ENCODE results near the gene ITPKC. TPM values are rescaled to one million over a fixed set of nuclear protein-coding genes. Genes with fewer than 3 reads are reported as not detected.

Gene ITPKC
- total and polyA plus RNA-seq, 9 of the 15 experiments (the other 6 are each of a cell fraction or from before 2014, with no cell fraction given): 0.08 to 9.3 (median 5.8) TPM

- ChIA-PET POLR2A (interaction anchor here (0.5 to 1.5 kb wide), 8 partner anchors 10 to 324 kb away, joined by 3 to 6 read pairs (median 3); no protein-coding TSS in a partner anchor), CTCF (ENCODE audit: low intra/inter-chr PET ratio) (no interaction called here)
- peak overlapping the region; percentile 64; the same call in 1 of the 2 replicates for H2AFZ ChIP-seq (ENCODE audit: low read depth, low read length)
- in situ Hi-C loops (cut with MboI): no loop called here
- peak; percentile 49 for FAIRE-seq
- BruUV-seq (replicated peaks): no TSS peak
- H3K36me3 ChIP-seq (ENCODE audit: control insufficient read depth, insufficient read depth, low read length): peaks cover 8% of the 10 kb centered on the region; the same call in 2 of the 3 replicates
- H3K9me3 ChIP-seq (replicated peaks; ENCODE audit: control insufficient read depth, insufficient read depth, low read depth, low read length): no peaks in the 10 kb centered on the region
- peak; percentile 6; the same call in 2 of the 3 replicates for ATAC-seq
- no peaks in the 10 kb centered on the region for H3K27me3 ChIP-seq (ENCODE audit: control insufficient read depth in 2 of 2, insufficient read depth in 2 of 2, low read length in 2 of 2)
- H3K9ac ChIP-seq (ENCODE audit: insufficient read depth in 1 of 2, low read depth in 2 of 2, low read length in 2 of 2): peak overlapping the region; percentile 79 to 90
- H4K20me1 ChIP-seq (replicated peaks; ENCODE audit: control insufficient read depth, insufficient read depth, low read length): no peaks in the 10 kb centered on the region
- H3K4me2 ChIP-seq (ENCODE audit: insufficient read depth, low read length): peak overlapping the region; percentile 93
- peaks cover 21 to 55% of the 10 kb centered on the region in 2 experiments for H3K4me1 ChIP-seq (replicated peaks in 1 of 2; ENCODE audit: control insufficient read depth in 2 of 2, insufficient read depth in 2 of 2, low read length in 2 of 2)
- H3K4me3 ChIP-seq: peak overlapping the region; percentile 62
- intact Hi-C loops (cut with micrococcal nuclease): loop anchor here (2.0 kb wide), 1 partner anchor 33 kb away; the partner anchor contains the start of genes ACTMAP and SNRPA
- peak overlapping the region; percentile 80 for H3K27ac ChIP-seq (ENCODE audit: extremely low read depth, low read depth, low read length)
- peak in 3 of 4 experiments; percentile 38 to 46 (median 38) for DNase-seq (ENCODE audit: extremely low read depth in 1 of 4, low spot score in 3 of 4)
- H3K79me2 ChIP-seq (ENCODE audit: control insufficient read depth, insufficient read depth, low read length): peaks cover 62% of the 10 kb centered on the region
- WGBS (ENCODE audit: insufficient coverage, low coverage, missing lambda C conversion rate): 2% methylated on average over 19 of the region's 20 CpGs
- no peaks in the 10 kb centered on the region for H3K9me1 ChIP-seq (ENCODE audit: control insufficient read depth, insufficient read depth, low read length)
- no peak for TF ChIP-seq ELF2 (CRISPR knock-in tag; IDR thresholded peaks at IDR 0.05)
- peak; percentile 88 for TF ChIP-seq NFE2 (IDR thresholded peaks at IDR 0.05; ENCODE audit: low read depth)
- TF ChIP-seq TGIF2 (CRISPR knock-in tag; IDR thresholded peaks at IDR 0.05): no peak
- TF ChIP-seq ZNF449 (CRISPR knock-in tag; IDR thresholded peaks at IDR 0.05): no peak
- no peak for TF ChIP-seq HNRNPH1 (optimal IDR thresholded peaks at IDR 0.05; ENCODE audit: low read depth, low read length)
- peak in 1 of 2 experiments; percentile 28; a peak in 1 of 4 replicates for TF ChIP-seq KDM1A (IDR thresholded peaks at IDR 0.05)
- TF ChIP-seq C11orf30 (IDR thresholded peaks at IDR 0.05; ENCODE audit: low read depth): peak; percentile 93
- no peak for TF ChIP-seq HMG20A (CRISPR knock-in tag; conservative IDR thresholded peaks at IDR 0.05)
- no peak for TF ChIP-seq ATF2 (CRISPR knock-in tag; IDR thresholded peaks at IDR 0.05)
- no peak for TF ChIP-seq ZNF445 (CRISPR knock-in tag; IDR thresholded peaks at IDR 0.05; ENCODE audit: low read depth)
- peak; percentile 59; the same call in 1 of the 2 replicates for TF ChIP-seq MAFK (IDR thresholded peaks at IDR 0.05; ENCODE audit: low read length)
- TF ChIP-seq HES1 (IDR thresholded peaks at IDR 0.05; ENCODE audit: low read depth): no peak
- no peak for TF ChIP-seq HLTF (IDR thresholded peaks at IDR 0.05)
- no peak for TF ChIP-seq GTF3C2 (IDR thresholded peaks at IDR 0.05; ENCODE audit: borderline replicate concordance, extremely low read depth, insufficient read length)
Observed at GRCh38 chr19:40717880-40718773, 1.2 kb downstream of the ITPKC start.
